Activated CD8-positive, alpha-beta T cell treated with anti-CD3 and anti-CD28 coated beads, Interleukin-2, amount 10 ng/mL, durations not matched to agents 7 days and 5 days (primary cell): ENCODE measurements around the gene TCHHL1. TPM values are rescaled to one million over a fixed set of nuclear protein-coding genes. Genes with fewer than 3 reads are reported as not detected.
A peak's percentile ranks its signal among the peaks of the same experiment; 100 is the strongest.
"Not testable (repeated sequence)": the region's sequence is repeated elsewhere in the genome, so short reads cannot be mapped to it uniquely, and the experiment has no call there.

ENCODE experiments used
- ATAC-seq: fragments of 150-1000 bp; cut with Tn5 transposase; one replicate; pipeline ENCODE4 v1.10.0; 2021; ENCODE audit warnings: moderate library complexity
- CTCF ChIA-PET: fragments of 350-600 bp; sonication (Branson Sonifier 250); formaldehyde crosslinking; loops from one replicate; lab custom pipeline; 2021; ENCODE audit warnings: antibody characterized with exemption; lab: Charles Lee
- POLR2A ChIA-PET: fragments of 350-600 bp; sonication (Branson Sonifier 250); formaldehyde crosslinking; loops from one replicate; lab custom pipeline; 2021; ENCODE audit warnings: antibody characterized with exemption; lab: Charles Lee
- DNase-seq: peaks from one replicate; pipeline ENCODE4 v3.0.0-alpha.2; 2020
- H3K27ac Mint-ChIP-seq: one replicate; pipeline ENCODE4 v1.8.0; 2021; ENCODE audit warnings: mild to moderate bottlenecking, mixed read lengths
- H3K27me3 Mint-ChIP-seq: one replicate; pipeline ENCODE4 v1.8.0; 2021; ENCODE audit warnings: low read depth, mixed read lengths
- H3K36me3 Mint-ChIP-seq: one replicate; pipeline ENCODE4 v1.8.0; 2021; ENCODE audit warnings: low read depth, mixed read lengths
- H3K4me1 Mint-ChIP-seq: one replicate; pipeline ENCODE4 v1.8.0; 2021; ENCODE audit warnings: low read depth, mixed read lengths
- H3K4me3 Mint-ChIP-seq: one replicate; pipeline ENCODE4 v1.8.0; 2021; ENCODE audit warnings: mild to moderate bottlenecking, mixed read lengths
- H3K9me3 Mint-ChIP-seq: one replicate; pipeline ENCODE4 v1.8.0; 2022; ENCODE audit warnings: mixed read lengths; ENCODE audit not compliant: insufficient read depth
- total RNA-seq, 2 experiments: library from RNA; stranded (reverse); gene quantifications; one replicate each; pipeline ENCODE4 v1.2.3, GENCODE V29; 2021

Gene TCHHL1
- total RNA-seq, 2 experiments from 2014 or later: not detected

DNA sequence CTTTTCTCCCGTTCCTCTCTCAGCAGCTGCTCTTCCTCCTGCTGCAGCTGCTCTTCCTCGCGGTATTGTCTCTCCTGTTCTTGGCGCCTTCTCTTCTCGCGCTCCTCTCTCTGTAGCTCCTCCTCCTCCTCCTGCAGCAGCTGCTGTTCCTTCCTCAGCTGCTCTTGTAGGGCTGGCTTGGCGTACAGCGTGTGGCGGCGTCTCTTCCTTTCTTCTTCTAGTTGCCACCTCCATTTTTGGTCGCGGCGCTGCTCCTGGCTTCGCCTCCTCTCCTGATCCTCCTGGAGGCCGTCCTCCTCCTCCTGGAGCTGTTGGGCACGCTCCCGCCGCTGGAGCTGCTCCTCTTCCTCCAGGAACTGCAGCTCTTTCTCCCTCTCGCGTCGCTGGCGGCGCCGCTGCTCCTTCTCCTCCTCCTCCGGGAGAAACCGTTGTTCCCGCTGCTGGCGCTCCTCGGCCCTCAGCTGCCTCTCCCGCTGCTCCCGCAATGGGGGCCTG, 21.5 kb upstream of the TCHHL1 start:
- POLR2A ChIA-PET: interaction anchor here (0.6 kb wide), 1 partner anchor 625 kb away, joined by 3 read pairs; no protein-coding TSS in a partner anchor
- Mint-ChIP-seq H3K27ac (no peak overlapping the region), H3K9me3 (no peaks in the 10 kb centered on the region), H3K36me3 (no peaks in the 10 kb centered on the region), H3K27me3 (peaks cover 20% of the 10 kb centered on the region), H3K4me1 (peaks cover 5% of the 10 kb centered on the region), H3K4me3 (no peak overlapping the region)
- CTCF ChIA-PET: interaction anchor here (1.0 to 2.3 kb wide), 17 partner anchors 15 to 348 kb away, joined by 3 to 12 read pairs (median 4); no protein-coding TSS in a partner anchor
- DNase-seq (peak; percentile 43), ATAC-seq (peak; percentile 49)

DNA sequence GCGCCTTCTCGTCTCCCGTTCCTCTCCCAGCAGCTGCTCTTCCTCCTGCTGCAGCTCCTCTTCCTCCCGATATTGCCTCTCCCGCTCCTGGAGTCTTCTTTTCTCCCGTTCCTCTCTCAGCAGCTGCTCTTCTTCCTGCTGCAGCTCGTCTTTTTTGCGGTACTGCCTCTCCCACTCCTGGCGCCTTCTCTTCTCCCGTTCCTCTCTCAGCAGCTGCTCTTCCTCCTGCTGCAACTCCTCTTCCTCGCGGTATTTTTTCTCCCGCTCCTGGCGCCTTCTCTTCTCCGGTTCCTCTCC, 21.1 kb upstream of the TCHHL1 start:
- Mint-ChIP-seq H3K36me3 (no peaks in the 10 kb centered on the region), H3K27ac (no peak overlapping the region), H3K27me3 (peaks cover 20% of the 10 kb centered on the region), H3K4me1 (peaks cover 5% of the 10 kb centered on the region), H3K9me3 (no peaks in the 10 kb centered on the region), H3K4me3 (no peak overlapping the region)
- ChIA-PET CTCF (interaction anchor here (0.7 to 2.3 kb wide), 12 partner anchors 15 to 349 kb away, joined by 3 to 12 read pairs (median 4); no protein-coding TSS in a partner anchor), POLR2A (no interaction called here)
- ATAC-seq (no peak), DNase-seq (no peak)

DNA sequence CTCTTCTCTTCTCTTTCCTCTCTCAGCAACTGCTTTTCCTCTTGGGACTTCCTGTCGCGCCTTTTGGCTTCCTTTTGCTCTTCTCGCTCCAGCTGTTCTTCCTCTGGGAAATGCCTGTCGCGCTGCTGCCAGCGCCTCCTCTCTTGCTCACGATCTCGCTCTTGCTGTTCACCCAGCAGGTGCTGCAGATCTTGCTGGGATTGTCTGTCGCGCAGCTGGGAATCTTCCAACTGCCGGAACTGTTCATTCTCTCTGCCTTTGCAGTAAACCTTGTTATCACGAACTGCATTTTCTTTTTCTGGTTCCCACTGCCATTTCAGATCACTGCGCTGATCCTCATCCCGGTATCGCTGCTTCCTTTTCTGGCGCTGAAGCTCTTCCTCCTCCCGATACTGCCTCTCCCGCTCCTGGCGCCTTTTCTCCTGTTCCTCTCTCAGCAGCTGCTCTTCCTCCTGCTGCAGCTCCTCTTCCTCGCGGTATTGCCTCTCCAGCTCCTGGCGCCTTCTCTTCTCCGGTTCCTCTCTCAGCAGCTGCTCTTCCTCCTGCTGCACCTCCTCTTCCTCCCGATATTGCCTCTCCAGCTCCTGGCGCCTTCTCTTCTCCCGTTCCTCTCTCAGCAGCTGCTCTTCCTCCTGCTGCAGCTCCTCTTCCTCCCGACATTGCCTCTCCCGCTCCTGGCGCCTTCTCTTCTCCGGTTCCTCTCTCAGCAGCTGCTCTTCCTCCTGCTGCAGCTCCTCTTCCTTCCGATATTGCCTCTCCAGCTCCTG, 20.6 kb upstream of the TCHHL1 start:
- DNase-seq (no peak), ATAC-seq (no peak)
- Mint-ChIP-seq H3K27me3 (peaks cover 20% of the 10 kb centered on the region), H3K4me1 (peaks cover 5% of the 10 kb centered on the region), H3K9me3 (no peaks in the 10 kb centered on the region), H3K36me3 (no peaks in the 10 kb centered on the region), H3K4me3 (no peak overlapping the region), H3K27ac (no peak overlapping the region)
- POLR2A ChIA-PET: no interaction called here
- CTCF ChIA-PET: interaction anchor here (0.7 to 2.3 kb wide), 12 partner anchors 14 to 349 kb away, joined by 3 to 12 read pairs (median 4); no protein-coding TSS in a partner anchor

DNA sequence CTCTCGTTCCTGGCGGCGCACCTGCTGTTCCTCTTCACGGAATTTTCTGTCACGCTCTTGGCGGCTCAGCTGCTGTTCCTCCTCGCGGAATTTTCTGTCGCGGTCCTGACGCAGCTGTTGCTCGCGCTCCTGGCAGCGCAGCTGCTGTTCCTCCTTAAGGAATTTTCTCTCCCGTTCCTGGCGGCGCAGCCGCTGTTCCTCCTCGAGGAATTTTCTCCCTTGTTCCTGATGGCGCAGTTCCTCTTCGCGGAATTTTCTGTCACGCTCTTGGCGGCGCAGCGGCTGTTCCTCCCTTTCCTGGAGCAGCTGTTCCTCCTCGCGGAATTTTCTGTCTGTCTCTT, 20.0 kb upstream of the TCHHL1 start:
- ATAC-seq: no peak
- Mint-ChIP-seq H3K27ac (no peak overlapping the region), H3K27me3 (peaks cover 19% of the 10 kb centered on the region), H3K4me1 (peaks cover 5% of the 10 kb centered on the region), H3K9me3 (no peaks in the 10 kb centered on the region), H3K4me3 (no peak overlapping the region), H3K36me3 (no peaks in the 10 kb centered on the region)
- POLR2A ChIA-PET: no interaction called here
- CTCF ChIA-PET: interaction anchor here (0.6 to 1.4 kb wide), 4 partner anchors 53 to 1150 kb away, joined by 3 to 4 read pairs (median 3); no protein-coding TSS in a partner anchor
- DNase-seq: no peak

DNA sequence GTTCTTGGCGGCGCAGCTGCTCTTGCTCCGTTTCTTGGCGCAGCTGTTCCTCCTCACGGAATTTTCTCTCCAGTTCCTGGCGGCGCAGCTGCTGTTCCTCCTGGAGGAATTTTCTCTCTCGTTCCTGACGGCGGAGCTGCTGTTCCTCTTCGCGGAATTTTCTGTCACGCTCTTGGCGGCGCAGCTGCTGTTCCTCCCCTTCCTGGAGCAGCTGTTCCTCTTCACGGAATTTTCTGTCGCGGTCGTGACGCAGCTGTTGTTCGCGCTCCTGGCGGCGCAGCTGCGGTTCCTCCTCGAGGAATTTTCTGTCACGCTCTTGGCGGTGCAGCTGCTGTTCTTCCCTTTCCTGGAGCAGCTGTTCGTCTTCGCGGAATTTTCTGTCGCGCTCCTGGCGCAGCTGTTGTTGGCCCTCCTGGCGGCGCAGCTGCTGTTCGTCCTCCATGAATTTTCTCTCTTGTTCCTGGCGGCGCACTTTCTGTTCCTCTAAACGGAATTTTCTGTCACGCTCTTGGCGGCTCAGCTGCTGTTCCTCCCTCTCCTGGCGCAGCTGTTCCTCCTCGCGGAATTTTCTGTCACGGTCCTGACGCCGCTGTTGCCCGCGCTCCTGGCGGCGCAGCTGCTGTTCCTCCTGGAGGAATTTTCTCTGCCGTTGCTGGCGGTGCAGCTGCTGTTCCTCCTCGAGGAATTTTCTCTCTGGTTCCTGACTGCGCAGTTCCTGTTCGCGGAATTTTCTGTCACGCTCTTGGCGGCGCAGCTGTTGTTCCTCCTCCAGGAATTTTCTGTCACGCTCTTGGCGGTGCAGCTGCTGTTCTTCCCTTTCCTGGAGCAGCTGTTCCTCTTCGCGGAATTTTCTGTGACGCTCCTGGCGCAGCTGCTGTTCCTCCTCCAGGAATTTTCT, 19.4 kb upstream of the TCHHL1 start:
- no peak overlapping the region for H3K4me3 Mint-ChIP-seq
- ATAC-seq: no peak
- no peaks in the 10 kb centered on the region for H3K36me3 Mint-ChIP-seq
- ChIA-PET POLR2A (no interaction called here), CTCF (interaction anchor here (0.6 to 1.3 kb wide), 4 partner anchors 125 to 1150 kb away, joined by 3 to 4 read pairs (median 4); no protein-coding TSS in a partner anchor)
- no peak for DNase-seq
- H3K9me3 Mint-ChIP-seq: no peaks in the 10 kb centered on the region
- peaks cover 24% of the 10 kb centered on the region for H3K27me3 Mint-ChIP-seq
- peak overlapping the region; percentile 21 for H3K27ac Mint-ChIP-seq
- H3K4me1 Mint-ChIP-seq: peaks cover 5% of the 10 kb centered on the region

DNA sequence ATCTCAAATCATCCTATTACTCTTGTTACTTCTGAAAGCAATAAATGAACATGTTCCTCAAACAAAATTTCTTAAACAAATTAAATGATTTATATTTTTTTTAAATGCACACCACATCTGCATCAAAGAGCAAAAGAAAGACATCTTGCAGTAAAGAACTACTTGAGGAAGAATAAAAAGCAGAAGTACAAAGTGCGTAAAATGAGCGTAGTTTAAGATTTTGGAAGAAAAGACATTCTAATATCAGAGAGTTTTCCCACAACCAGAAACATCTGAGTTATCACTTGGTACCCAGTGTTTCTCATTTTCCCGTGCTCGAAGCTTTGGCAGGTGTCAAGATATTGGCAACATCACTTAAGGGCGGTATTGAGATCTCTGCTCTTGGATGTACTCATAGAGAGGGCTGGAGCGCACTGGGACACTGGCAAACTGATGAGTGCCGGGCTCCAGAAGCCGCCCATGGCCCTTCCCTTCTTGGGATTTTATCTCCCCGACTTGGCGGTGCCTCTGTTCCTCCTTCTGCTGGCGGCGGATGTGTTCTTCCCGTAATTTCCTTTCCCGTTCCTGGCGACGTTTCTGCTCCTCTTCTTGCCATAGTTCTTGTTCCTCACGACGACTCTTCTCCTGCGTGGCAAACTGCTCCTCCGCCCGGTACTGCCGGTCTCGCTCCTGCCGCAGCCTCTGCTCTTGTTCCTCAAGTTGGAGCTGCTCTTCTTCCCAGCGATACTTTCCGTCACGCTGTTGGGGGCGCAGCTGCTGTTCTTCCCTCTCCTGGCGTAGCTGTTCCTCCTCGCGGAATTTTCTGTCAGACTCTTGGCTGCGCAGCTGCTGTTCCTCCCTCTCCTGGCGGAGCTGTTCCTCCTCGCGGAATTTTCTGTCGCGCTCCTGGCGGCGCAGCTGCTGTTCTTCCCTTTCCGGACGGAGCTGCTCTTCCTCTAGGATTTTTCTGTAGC, 18.4 kb upstream of the TCHHL1 start:
- DNase-seq: no peak
- Mint-ChIP-seq H3K4me3 (no peak overlapping the region), H3K36me3 (no peaks in the 10 kb centered on the region), H3K27ac (peak overlapping the region; percentile 37), H3K4me1 (peaks cover 5% of the 10 kb centered on the region), H3K9me3 (no peaks in the 10 kb centered on the region), H3K27me3 (peaks cover 29% of the 10 kb centered on the region)
- ATAC-seq: no peak
- CTCF ChIA-PET: interaction anchor here (1.2 to 1.3 kb wide), 2 partner anchors 124 to 353 kb away, joined by 3 to 4 read pairs; no protein-coding TSS in a partner anchor
- POLR2A ChIA-PET: no interaction called here

DNA sequence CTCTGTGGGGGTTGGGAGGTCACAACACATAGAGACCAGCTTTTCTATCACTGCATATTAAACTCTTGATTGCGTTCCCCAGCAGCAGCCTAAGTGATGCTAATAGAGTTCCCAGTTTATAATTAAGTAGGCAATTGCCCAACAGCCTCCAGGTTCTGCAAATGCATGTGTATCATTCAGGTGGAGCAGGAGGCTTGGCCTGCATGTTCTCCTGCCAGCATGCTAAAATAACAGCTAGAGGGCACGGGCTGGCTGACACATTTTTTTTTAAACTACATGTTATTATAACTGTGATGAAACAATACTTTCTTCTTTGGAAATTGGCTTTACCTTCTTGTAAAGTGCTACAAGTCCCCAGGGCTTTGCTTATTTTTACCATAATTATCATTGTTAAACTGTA, 16.0 kb upstream of the TCHHL1 start:
- CTCF ChIA-PET: interaction anchor here (1.4 kb wide), 1 partner anchor 52 kb away, joined by 6 read pairs; no protein-coding TSS in a partner anchor

DNA sequence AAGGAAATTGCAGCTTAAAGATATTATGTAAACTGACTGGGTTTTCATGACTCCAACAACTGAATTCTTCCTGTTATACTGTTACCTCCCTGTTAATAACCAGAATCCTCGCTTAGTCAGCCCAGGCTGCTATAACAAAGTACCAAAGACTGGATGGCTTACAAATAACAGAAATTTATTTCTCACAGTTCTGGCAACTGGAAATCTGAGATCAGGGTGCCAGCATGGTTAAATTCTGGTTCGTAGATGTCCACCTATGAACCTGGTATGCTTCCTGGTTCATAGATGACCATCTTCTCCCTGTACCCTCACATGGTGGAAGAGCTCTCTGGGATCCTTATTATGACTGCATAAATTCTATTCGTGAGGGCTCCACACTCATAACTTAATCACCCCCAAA, 8.1 kb upstream of the TCHHL1 start:
- peaks cover 36% of the 10 kb centered on the region for H3K27me3 Mint-ChIP-seq
- no peak for DNase-seq
- ChIA-PET POLR2A (no interaction called here), CTCF (no interaction called here)
- H3K36me3 Mint-ChIP-seq: no peaks in the 10 kb centered on the region
- H3K27ac Mint-ChIP-seq: no peak overlapping the region
- H3K4me1 Mint-ChIP-seq: no peaks in the 10 kb centered on the region
- ATAC-seq: no peak
- no peak overlapping the region for H3K4me3 Mint-ChIP-seq
- H3K9me3 Mint-ChIP-seq: peaks cover 5% of the 10 kb centered on the region

More for the DNA sequence above, 16.0 kb upstream of the TCHHL1 start:
- Mint-ChIP-seq H3K27ac (no peak overlapping the region), H3K9me3 (no peaks in the 10 kb centered on the region), H3K4me1 (peaks cover 5% of the 10 kb centered on the region), H3K36me3 (no peaks in the 10 kb centered on the region), H3K27me3 (peaks cover 40% of the 10 kb centered on the region), H3K4me3 (no peak overlapping the region)
- ATAC-seq (no peak), DNase-seq (no peak)
- POLR2A ChIA-PET: no interaction called here

DNA sequence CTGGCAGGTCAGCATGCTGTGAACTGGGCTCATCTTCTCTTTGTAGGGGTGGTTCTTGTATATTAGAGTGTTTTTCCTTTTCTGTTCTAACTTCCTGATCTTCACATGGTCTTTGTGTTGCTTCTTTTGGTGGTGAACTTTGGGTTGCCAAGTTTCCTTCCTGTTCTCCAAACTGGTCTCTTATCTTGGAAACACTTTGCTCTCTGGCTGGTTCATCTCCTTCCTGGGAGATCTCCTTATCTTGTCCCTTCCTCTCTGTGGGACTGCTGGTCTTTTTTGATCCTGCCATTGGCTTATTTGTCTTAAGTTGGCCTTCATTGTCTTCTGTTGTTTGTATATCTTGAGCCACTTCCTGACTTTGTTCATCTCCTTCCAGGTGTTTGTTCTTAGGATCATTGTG, 2.1 kb downstream of the TCHHL1 start:
- POLR2A ChIA-PET: no interaction called here
- Mint-ChIP-seq H3K36me3 (no peaks in the 10 kb centered on the region), H3K27me3 (peaks cover 26% of the 10 kb centered on the region), H3K27ac (no peak overlapping the region), H3K4me1 (no peaks in the 10 kb centered on the region), H3K9me3 (no peaks in the 10 kb centered on the region), H3K4me3 (no peak overlapping the region)
- CTCF ChIA-PET: interaction anchor here (1.2 kb wide), 1 partner anchor 25 kb away, joined by 3 read pairs; no protein-coding TSS in a partner anchor
- ATAC-seq (no peak), DNase-seq (no peak)

DNA sequence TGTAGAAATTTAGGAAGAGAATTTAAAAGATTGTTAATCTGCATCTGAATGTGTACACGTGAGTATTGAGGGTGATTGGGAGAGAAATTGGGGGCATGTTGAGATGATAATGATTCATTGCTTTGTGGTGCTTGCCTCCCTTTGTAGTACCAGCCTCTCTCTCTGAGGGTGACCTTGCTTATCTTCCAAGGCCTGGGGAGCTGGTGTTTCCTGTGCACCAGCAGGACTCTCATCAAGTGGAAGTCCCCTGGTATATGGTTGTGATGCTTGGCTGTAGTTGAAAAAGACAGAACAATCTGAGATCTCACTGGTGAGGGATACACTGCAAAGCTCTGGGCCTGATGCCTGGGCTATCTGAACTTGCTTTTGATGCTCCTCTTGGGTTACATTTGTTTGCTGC, 4.0 kb downstream of the TCHHL1 start:
- POLR2A ChIA-PET: interaction anchor here (1.0 kb wide), 1 partner anchor 30 kb away, joined by 3 read pairs; no protein-coding TSS in a partner anchor
- H3K27me3 Mint-ChIP-seq: peaks cover 15% of the 10 kb centered on the region
- no peaks in the 10 kb centered on the region for H3K4me1 Mint-ChIP-seq
- no peaks in the 10 kb centered on the region for H3K36me3 Mint-ChIP-seq
- no peak overlapping the region for H3K27ac Mint-ChIP-seq
- H3K9me3 Mint-ChIP-seq: no peaks in the 10 kb centered on the region
- CTCF ChIA-PET: interaction anchor here (1.1 kb wide), 1 partner anchor 104 kb away, joined by 3 read pairs; no protein-coding TSS in a partner anchor
- DNase-seq (no peak), ATAC-seq (no peak)
- no peak overlapping the region for H3K4me3 Mint-ChIP-seq

DNA sequence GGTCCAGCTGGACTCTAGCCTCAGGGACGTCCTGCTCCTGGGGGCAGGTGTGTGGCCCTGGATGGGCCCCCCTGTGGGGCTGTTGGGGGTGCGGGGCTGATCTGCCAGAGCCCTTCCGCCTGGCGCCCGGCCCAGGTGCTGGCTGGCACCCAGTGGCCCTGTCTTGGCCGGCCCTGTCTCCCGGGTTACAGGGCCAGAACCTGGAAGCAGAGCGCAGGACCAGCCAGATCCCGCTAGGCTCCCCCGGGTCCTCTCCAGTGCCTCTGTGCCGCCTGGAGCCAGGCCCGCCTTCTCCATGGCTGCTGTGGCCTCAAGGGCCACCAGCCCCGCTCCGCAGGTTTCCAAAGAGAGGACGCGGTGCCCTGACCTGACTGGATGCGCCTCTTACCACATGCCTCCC, 7.8 kb downstream of the TCHHL1 start:
- H3K36me3 Mint-ChIP-seq, ATAC-seq, H3K4me3 Mint-ChIP-seq, POLR2A ChIA-PET, H3K27ac Mint-ChIP-seq, H3K27me3 Mint-ChIP-seq, H3K9me3 Mint-ChIP-seq, H3K4me1 Mint-ChIP-seq, CTCF ChIA-PET, DNase-seq: not testable (repeated sequence)
